H9 (cell line): ENCODE measurements around the gene KIAA1143. TPM values are rescaled to one million over a fixed set of nuclear protein-coding genes. Genes with fewer than 3 reads are reported as not detected.
A peak's percentile ranks its signal among the peaks of the same experiment; 100 is the strongest.

Experiments used
- DNase-seq: peaks from one replicate; pipeline ENCODE4 v3.0.0-alpha.2; 2017
- H2AFZ ChIP-seq: one replicate; pipeline ENCODE4 v1.6.1; 2013; ENCODE audit warnings: mild to moderate bottlenecking, low read length, control low read depth, moderate library complexity
- H2AK5ac ChIP-seq: 2 replicates; pipeline ENCODE4 v1.6.1; 2013; ENCODE audit warnings: low read length, control low read depth, mixed read lengths; ENCODE audit not compliant: insufficient read length
- H2BK120ac ChIP-seq: one replicate; pipeline ENCODE4 v1.6.1; 2013; ENCODE audit warnings: low read depth, mild to moderate bottlenecking, low read length, control low read depth, inconsistent platforms; ENCODE audit not compliant: poor library complexity, severe bottlenecking
- H2BK12ac ChIP-seq: 2 replicates; pipeline ENCODE4 v1.6.1; 2013; ENCODE audit warnings: low read length, control low read depth, mixed read lengths, low read depth; ENCODE audit not compliant: insufficient read length
- H2BK15ac ChIP-seq: 2 replicates; pipeline ENCODE4 v1.6.1; 2013; ENCODE audit warnings: low read depth, low read length, control low read depth
- H2BK20ac ChIP-seq: one replicate; pipeline ENCODE4 v1.6.1; 2013; ENCODE audit warnings: low read depth, mild to moderate bottlenecking, low read length, control low read depth, inconsistent platforms; ENCODE audit not compliant: poor library complexity, severe bottlenecking
- H2BK5ac ChIP-seq: 2 replicates; pipeline ENCODE4 v1.6.1; 2013; ENCODE audit warnings: low read length, control low read depth, mixed read lengths; ENCODE audit not compliant: insufficient read length
- H3K14ac ChIP-seq: 2 replicates; pipeline ENCODE4 v1.6.1; 2013; ENCODE audit warnings: low read length, control low read depth; ENCODE audit not compliant: insufficient read depth
- H3K18ac ChIP-seq: 2 replicates; pipeline ENCODE4 v1.6.1; 2013; ENCODE audit warnings: low read depth, mild to moderate bottlenecking, mixed read lengths, low read length, control low read depth; ENCODE audit not compliant: insufficient read length
- H3K23ac ChIP-seq: 2 replicates; pipeline ENCODE4 v1.6.1; 2013; ENCODE audit warnings: low read length, control low read depth, mixed read lengths, low read depth; ENCODE audit not compliant: insufficient read length
- H3K23me2 ChIP-seq: 2 replicates; pipeline ENCODE4 v1.6.1; 2013; ENCODE audit warnings: low read depth, mild to moderate bottlenecking, mixed read lengths, low read length, control low read depth; ENCODE audit not compliant: insufficient read length, poor library complexity, severe bottlenecking
- H3K27ac ChIP-seq: 2 replicates; pipeline ENCODE4 v1.5.1; 2013; ENCODE audit warnings: low read length, control low read depth, mixed read lengths, low read depth; ENCODE audit not compliant: insufficient read length
- H3K27me3 ChIP-seq: 2 replicates; pipeline ENCODE4 v1.6.1; 2013; ENCODE audit warnings: low read length, control low read depth, inconsistent platforms; ENCODE audit not compliant: insufficient read depth
- H3K4ac ChIP-seq: 2 replicates; pipeline ENCODE4 v1.6.1; 2013; ENCODE audit warnings: low read depth, mild to moderate bottlenecking, control low read depth, inconsistent platforms, low read length, moderate library complexity
- H3K4me1 ChIP-seq: 2 replicates; pipeline ENCODE4 v1.6.1; 2013; ENCODE audit warnings: low read length, control low read depth, inconsistent platforms; ENCODE audit not compliant: insufficient read depth
- H3K4me2 ChIP-seq: 2 replicates; pipeline ENCODE4 v1.6.1; 2013; ENCODE audit warnings: low read length, control low read depth, mixed read lengths; ENCODE audit not compliant: insufficient read length, insufficient read depth
- H3K56ac ChIP-seq: 2 replicates; pipeline ENCODE4 v1.6.1; 2013; ENCODE audit warnings: low read depth, mild to moderate bottlenecking, mixed read lengths, low read length, control low read depth; ENCODE audit not compliant: insufficient read length
- H3K79me1 ChIP-seq: 2 replicates; pipeline ENCODE4 v1.6.1; 2013; ENCODE audit warnings: low read depth, mild to moderate bottlenecking, moderate library complexity, low read length, control low read depth, inconsistent platforms; ENCODE audit not compliant: insufficient read depth, poor library complexity, severe bottlenecking
- H3K79me2 ChIP-seq: 2 replicates; pipeline ENCODE4 v1.6.1; 2013; ENCODE audit warnings: low read length, control low read depth, inconsistent platforms; ENCODE audit not compliant: insufficient read depth
- H3K9ac ChIP-seq: 2 replicates; pipeline ENCODE4 v1.6.1; 2013; ENCODE audit warnings: low read length, control low read depth, mixed read lengths; ENCODE audit not compliant: insufficient read length; ENCODE audit errors: extremely low read depth
- H3K9me3 ChIP-seq: one replicate; pipeline ENCODE4 v1.6.1; 2013; ENCODE audit warnings: low read depth, low read length, inconsistent platforms; ENCODE audit not compliant: control insufficient read depth
- H3T11ph ChIP-seq: one replicate; pipeline ENCODE4 v1.6.1; 2013; ENCODE audit warnings: mild to moderate bottlenecking, low read length, control low read depth, inconsistent platforms
- H4K20me1 ChIP-seq: one replicate; pipeline ENCODE4 v1.6.1; 2013; ENCODE audit not compliant: control insufficient read depth, insufficient read length, insufficient read depth
- H4K5ac ChIP-seq: 2 replicates; pipeline ENCODE4 v1.6.1; 2013; ENCODE audit warnings: low read depth, mild to moderate bottlenecking, mixed read lengths, low read length, control low read depth; ENCODE audit not compliant: insufficient read length
- H4K8ac ChIP-seq: replicated peaks from 2 replicates; pipeline ENCODE4 v1.6.1; 2013; ENCODE audit warnings: low read length, control low read depth, mixed read lengths, low read depth; ENCODE audit not compliant: insufficient read length
- H4K91ac ChIP-seq: 2 replicates; pipeline ENCODE4 v1.6.1; 2013; ENCODE audit warnings: low read depth, mild to moderate bottlenecking, moderate library complexity, mixed read lengths, low read length, control low read depth; ENCODE audit not compliant: insufficient read length
- H3K27ac Mint-ChIP-seq, 3 experiments: 2 replicates in 2 of 3; 3 replicates in 1 of 3; pipeline ENCODE4 v1.8.0; 2020 to 2021; ENCODE audit warnings: mixed read lengths in 3 of 3, mild to moderate bottlenecking in 1 of 3, moderate library complexity in 1 of 3
- H3K27me3 Mint-ChIP-seq: 2 replicates; pipeline ENCODE4 v1.8.0; 2021; ENCODE audit warnings: low read depth, mild to moderate bottlenecking, moderate library complexity, mixed read lengths
- H3K36me3 Mint-ChIP-seq, 3 experiments: 2 replicates in 2 of 3; 3 replicates in 1 of 3; pipeline ENCODE4 v1.8.0; 2020 to 2021; ENCODE audit warnings: low read depth in 3 of 3, mixed read lengths in 3 of 3; ENCODE audit not compliant: insufficient read depth in 1 of 3
- H3K4me1 Mint-ChIP-seq, 2 experiments: 2 replicates each; pipeline ENCODE4 v1.8.0; 2020; ENCODE audit warnings: mixed read lengths in 2 of 2
- H3K4me3 Mint-ChIP-seq, 2 experiments: 2 replicates in 1 of 2; 3 replicates in 1 of 2; pipeline ENCODE4 v1.8.0; 2020 to 2021; ENCODE audit warnings: mild to moderate bottlenecking in 2 of 2, mixed read lengths in 2 of 2, moderate library complexity in 1 of 2
- H3K9me3 Mint-ChIP-seq, 2 experiments: 2 replicates in 1 of 2; 3 replicates in 1 of 2; pipeline ENCODE4 v1.8.0; 2020; ENCODE audit warnings: mild to moderate bottlenecking in 2 of 2, mixed read lengths in 2 of 2, moderate library complexity in 1 of 2
- WGBS: extraction: QIAGEN DNeasy Blood & Tissue Kit; methylation state at CpG from one replicate; pipeline ENCODE4 v1.1.7; 2013; ENCODE audit warnings: missing lambda C conversion rate, low lambda C conversion rate, mixed read lengths; ENCODE audit not compliant: insufficient read length; ENCODE audit errors: extremely low coverage; 5-methylcytosine and 5-hydroxymethylcytosine counted together
- long read RNA-seq: library from polyadenylated mRNA; unstranded; transcript quantifications from one replicate; pipeline ENCODE4 v2.0.0, GENCODE V29; 2020
- total RNA-seq: library from RNA; stranded (reverse); gene quantifications from 2 replicates; pipeline ENCODE4 v1.2.1, GENCODE V29; 2021
- TF ChIP-seq, protein P1 (sequence below): fragments of 200-600 bp; sonication (generic); conservative IDR thresholded peaks from 3 replicates; pipeline ENCODE4 v1.8.0; 2021; ENCODE audit warnings: antibody characterized with exemption, mild to moderate bottlenecking

KIAA1143 gene
- 47.0 and 47.4 TPM in 2 replicates for total RNA-seq
- long read RNA-seq, full-length matches to known transcripts, result 193 of 217 reads
- long read RNA-seq, partial matches to known transcripts, result 1 of 217 reads
- long read RNA-seq, other reads (novel, unspliced or antisense), result 23 of 217 reads

DNA sequence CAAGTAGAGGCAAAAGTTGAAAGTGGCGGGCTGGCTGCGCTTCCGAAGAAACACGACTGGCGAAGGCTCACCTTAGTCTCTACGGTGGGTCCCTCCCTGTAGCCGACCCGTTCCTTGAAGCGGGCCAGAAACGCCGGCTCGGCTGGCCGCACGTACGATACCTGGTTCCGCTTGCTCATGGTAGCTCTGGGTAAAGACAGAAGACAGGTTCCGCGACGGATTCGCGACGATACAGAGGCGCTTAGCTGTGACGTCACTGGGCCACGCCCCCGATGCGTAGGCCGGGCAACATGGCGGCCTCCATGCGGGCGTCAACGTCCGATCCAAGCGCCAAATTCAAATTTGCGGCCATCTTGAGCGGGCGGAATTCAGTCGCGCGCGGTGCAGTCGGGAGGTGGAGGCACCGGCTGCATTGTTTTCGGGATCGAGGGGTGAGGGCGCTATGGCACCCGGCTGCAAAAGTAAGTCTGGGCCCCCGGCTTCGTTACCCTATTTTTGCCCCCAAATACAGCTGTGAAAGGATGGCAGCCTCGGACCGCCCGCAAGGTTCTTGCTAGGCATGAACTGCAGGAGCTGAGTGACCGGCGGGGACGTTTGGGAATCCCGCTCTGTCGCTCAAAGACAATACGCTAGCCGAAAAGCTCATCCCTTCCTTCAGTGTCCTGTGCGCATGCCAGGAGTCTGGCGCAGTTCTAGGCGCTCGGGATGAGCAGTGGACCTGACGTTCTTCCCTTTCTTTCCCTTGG is at the start of gene KIAA1143, which contains the start of gene KIF15:
KIAA1143 (minus strand) TSS at position 196 of the 746 bp plus-strand sequence; CDS start at position 179, 17 bp downstream.
KIF15 (plus strand) TSS at position 371 of the 746 bp plus-strand sequence; CDS start at position 443, 72 bp downstream.
- Histone ChIP-seq H2BK120ac (no peak within 1 kb of the TSS), H4K20me1 (no peaks in the 10 kb centered on the region), H3K23me2 (peaks cover 3% of the 10 kb centered on the region), H2BK15ac (no peak within 1 kb of the TSS), H2AK5ac (no peak within 1 kb of the TSS), H2BK5ac (no peak within 1 kb of the TSS), H2BK20ac (no peak within 1 kb of the TSS), H2BK12ac (no peak within 1 kb of the TSS), H3K27ac (peak within 1 kb of the TSS; percentile 77), H3K14ac (peak within 1 kb of the TSS; percentile 98), H4K5ac (no peak within 1 kb of the TSS), H3K23ac (no peak within 1 kb of the TSS), H3K4me2 (peak within 1 kb of the TSS; percentile 78), H3K18ac (peak within 1 kb of the TSS; percentile 97), H3K56ac (no peak within 1 kb of the TSS), H3K4ac (no peak within 1 kb of the TSS; the same call in 1 of the 2 replicates), H3T11ph (no peak within 1 kb of the TSS), H3K79me2 (peaks cover 21% of the 10 kb centered on the region; the same call in 1 of the 2 replicates), H3K9ac (peak within 1 kb of the TSS; percentile 92), H3K4me1 (no peaks in the 10 kb centered on the region), H3K27me3 (no peaks in the 10 kb centered on the region), H3K9me3 (peaks cover 3% of the 10 kb centered on the region), H4K8ac (no peak within 1 kb of the TSS), H4K91ac (no peak within 1 kb of the TSS), H3K79me1 (peaks cover 6% of the 10 kb centered on the region), H2AFZ (no peak within 1 kb of the TSS)
- Mint-ChIP-seq H3K27ac (peak within 1 kb of the TSS; percentile 98 to 100 (median 99)), H3K4me3 (peak within 1 kb of the TSS; percentile 93 to 95), H3K36me3 (peaks cover 52 to 62% (median 60%) of the 10 kb centered on the region in 3 experiments), H3K9me3 (peaks cover 24 to 51% of the 10 kb centered on the region in 2 experiments), H3K4me1 (peaks cover 9 to 31% of the 10 kb centered on the region in 2 experiments), H3K27me3 (no peaks in the 10 kb centered on the region)
- peak; percentile 96 for DNase-seq
- TF ChIP-seq, protein P1, sequence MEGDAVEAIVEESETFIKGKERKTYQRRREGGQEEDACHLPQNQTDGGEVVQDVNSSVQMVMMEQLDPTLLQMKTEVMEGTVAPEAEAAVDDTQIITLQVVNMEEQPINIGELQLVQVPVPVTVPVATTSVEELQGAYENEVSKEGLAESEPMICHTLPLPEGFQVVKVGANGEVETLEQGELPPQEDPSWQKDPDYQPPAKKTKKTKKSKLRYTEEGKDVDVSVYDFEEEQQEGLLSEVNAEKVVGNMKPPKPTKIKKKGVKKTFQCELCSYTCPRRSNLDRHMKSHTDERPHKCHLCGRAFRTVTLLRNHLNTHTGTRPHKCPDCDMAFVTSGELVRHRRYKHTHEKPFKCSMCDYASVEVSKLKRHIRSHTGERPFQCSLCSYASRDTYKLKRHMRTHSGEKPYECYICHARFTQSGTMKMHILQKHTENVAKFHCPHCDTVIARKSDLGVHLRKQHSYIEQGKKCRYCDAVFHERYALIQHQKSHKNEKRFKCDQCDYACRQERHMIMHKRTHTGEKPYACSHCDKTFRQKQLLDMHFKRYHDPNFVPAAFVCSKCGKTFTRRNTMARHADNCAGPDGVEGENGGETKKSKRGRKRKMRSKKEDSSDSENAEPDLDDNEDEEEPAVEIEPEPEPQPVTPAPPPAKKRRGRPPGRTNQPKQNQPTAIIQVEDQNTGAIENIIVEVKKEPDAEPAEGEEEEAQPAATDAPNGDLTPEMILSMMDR, result peak; percentile 31; the same call in 2 of the 3 replicates
- no CpG with 5 or more reads among the region's 64 CpGs for WGBS
